ENCODE measurements around the gene PIP4K2C. TPM values are rescaled to one million over a fixed set of nuclear protein-coding genes. Genes with fewer than 3 reads are reported as not detected.

The PIP4K2C gene
- total RNA-seq, 1 experiment from 2014 or later = 37.1 TPM

DNA sequence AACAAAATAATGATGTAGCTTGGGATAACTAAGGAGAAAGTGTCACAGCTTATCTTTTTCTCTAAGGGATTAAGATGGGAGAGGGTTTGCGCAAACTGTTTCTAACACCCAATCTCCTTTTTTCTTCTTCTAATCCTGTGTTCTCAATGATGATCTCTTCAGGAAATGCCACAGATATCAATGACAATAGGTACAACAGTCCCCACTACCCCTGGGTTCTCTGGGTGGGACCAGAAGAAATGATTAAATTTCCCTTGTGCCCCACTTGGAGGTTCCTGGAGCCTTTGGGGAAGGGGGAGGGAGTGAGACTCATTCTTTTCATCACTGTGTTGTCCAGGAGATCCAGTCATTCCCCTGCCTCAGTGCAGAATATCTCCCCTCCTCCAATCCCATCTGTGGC lies 8.6 kb upstream of the PIP4K2C start:
- WGBS (ENCODE audit: extremely low coverage, insufficient read length, low lambda C conversion rate) = no CpG with 5 or more reads among the region's 1 CpG
- no peaks in the 10 kb centered on the region for H4K20me1 ChIP-seq (ENCODE audit: control insufficient read depth, insufficient read depth, insufficient read length)

More for the DNA sequence above, 8.6 kb upstream of the PIP4K2C start:
- Mint-ChIP-seq H3K9me3 (no peaks in the 10 kb centered on the region), H3K4me1 (peaks cover 0 to 2% of the 10 kb centered on the region in 2 experiments; a peak in 1 of 4 replicates), H3K36me3 (ENCODE audit: insufficient read depth in 1 of 3, low read depth in 3 of 3) (peaks cover 22 to 60% (median 47%) of the 10 kb centered on the region in 3 experiments), H3K27me3 (ENCODE audit: low read depth) (no peaks in the 10 kb centered on the region), H3K27ac (no peak overlapping the region), H3K4me3 (no peak overlapping the region)
- no peak overlapping the region for H2AK5ac ChIP-seq (ENCODE audit: insufficient read length, low read length)
- H3K27ac ChIP-seq (ENCODE audit: insufficient read length, low read depth, low read length) = no peak overlapping the region
- H3T11ph ChIP-seq (ENCODE audit: low read length) = no peak overlapping the region
- H3K56ac ChIP-seq (ENCODE audit: insufficient read length, low read depth, low read length) = no peak overlapping the region
- H2BK5ac ChIP-seq (ENCODE audit: insufficient read length, low read length) = no peak overlapping the region
- no peak for DNase-seq
- H2BK15ac ChIP-seq (ENCODE audit: low read depth, low read length) = no peak overlapping the region
- H2BK120ac ChIP-seq (ENCODE audit: low read depth, low read length, poor library complexity, severe bottlenecking) = no peak overlapping the region
- H3K4ac ChIP-seq (ENCODE audit: low read depth, low read length) = no peak overlapping the region
- H3K79me1 ChIP-seq (ENCODE audit: insufficient read depth, low read depth, low read length, poor library complexity, severe bottlenecking) = no peaks in the 10 kb centered on the region
- H3K14ac ChIP-seq (ENCODE audit: insufficient read depth, low read length) = no peak overlapping the region
- H3K79me2 ChIP-seq (ENCODE audit: insufficient read depth, low read length) = no peaks in the 10 kb centered on the region
- H3K18ac ChIP-seq (ENCODE audit: insufficient read length, low read depth, low read length) = no peak overlapping the region
- H2BK12ac ChIP-seq (ENCODE audit: insufficient read length, low read depth, low read length) = no peak overlapping the region
- TF ChIP-seq, protein P1, sequence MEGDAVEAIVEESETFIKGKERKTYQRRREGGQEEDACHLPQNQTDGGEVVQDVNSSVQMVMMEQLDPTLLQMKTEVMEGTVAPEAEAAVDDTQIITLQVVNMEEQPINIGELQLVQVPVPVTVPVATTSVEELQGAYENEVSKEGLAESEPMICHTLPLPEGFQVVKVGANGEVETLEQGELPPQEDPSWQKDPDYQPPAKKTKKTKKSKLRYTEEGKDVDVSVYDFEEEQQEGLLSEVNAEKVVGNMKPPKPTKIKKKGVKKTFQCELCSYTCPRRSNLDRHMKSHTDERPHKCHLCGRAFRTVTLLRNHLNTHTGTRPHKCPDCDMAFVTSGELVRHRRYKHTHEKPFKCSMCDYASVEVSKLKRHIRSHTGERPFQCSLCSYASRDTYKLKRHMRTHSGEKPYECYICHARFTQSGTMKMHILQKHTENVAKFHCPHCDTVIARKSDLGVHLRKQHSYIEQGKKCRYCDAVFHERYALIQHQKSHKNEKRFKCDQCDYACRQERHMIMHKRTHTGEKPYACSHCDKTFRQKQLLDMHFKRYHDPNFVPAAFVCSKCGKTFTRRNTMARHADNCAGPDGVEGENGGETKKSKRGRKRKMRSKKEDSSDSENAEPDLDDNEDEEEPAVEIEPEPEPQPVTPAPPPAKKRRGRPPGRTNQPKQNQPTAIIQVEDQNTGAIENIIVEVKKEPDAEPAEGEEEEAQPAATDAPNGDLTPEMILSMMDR (conservative IDR thresholded peaks at IDR 0.05) = no peak
- no peak overlapping the region for H4K5ac ChIP-seq (ENCODE audit: insufficient read length, low read depth, low read length)
- no peak overlapping the region for H2BK20ac ChIP-seq (ENCODE audit: low read depth, low read length, poor library complexity, severe bottlenecking)
- H3K9ac ChIP-seq (ENCODE audit: extremely low read depth, insufficient read length, low read length) = no peak overlapping the region
- no peak overlapping the region for H2AFZ ChIP-seq (ENCODE audit: low read length)
- H4K91ac ChIP-seq (ENCODE audit: insufficient read length, low read depth, low read length) = no peak overlapping the region
- no peak overlapping the region for H4K8ac ChIP-seq (replicated peaks; ENCODE audit: insufficient read length, low read depth, low read length)
- H3K4me2 ChIP-seq (ENCODE audit: insufficient read depth, insufficient read length, low read length) = no peak overlapping the region
- H3K4me1 ChIP-seq (ENCODE audit: insufficient read depth, low read length) = no peaks in the 10 kb centered on the region
- no peaks in the 10 kb centered on the region for H3K9me3 ChIP-seq (ENCODE audit: control insufficient read depth, low read depth, low read length)
- H3K23ac ChIP-seq (ENCODE audit: insufficient read length, low read depth, low read length) = no peak overlapping the region
- no peaks in the 10 kb centered on the region for H3K27me3 ChIP-seq (ENCODE audit: insufficient read depth, low read length)
- no peaks in the 10 kb centered on the region for H3K23me2 ChIP-seq (ENCODE audit: insufficient read length, low read depth, low read length, poor library complexity, severe bottlenecking)

Data from H9 (cell line).